NB4 (cell line): ENCODE data around the gene ZBTB42.

Source experiments
- CTCF ChIP-seq: IDR thresholded peaks from one replicate; pipeline ENCODE4 v1.5.1; 2012; ENCODE audit warnings: low read depth, low read length
- MAX ChIP-seq: IDR thresholded peaks from 2 replicates; pipeline ENCODE4 v1.6.1; 2011; ENCODE audit warnings: low read depth, low read length
- POLR2A ChIP-seq: IDR thresholded peaks from 2 replicates; pipeline ENCODE4 v1.6.1; 2011; ENCODE audit warnings: mild to moderate bottlenecking; ENCODE audit not compliant: insufficient read length; ENCODE audit errors: extremely low read depth

- TF ChIP-seq CTCF (no peak), POLR2A (no peak), MAX (no peak)
Measured at GRCh38 chr14:104817930-104818713, 17.2 kb downstream of the ZBTB42 start.
